Right ventricle myocardium superior (tissue), 1 donor: ENCODE measurements around the gene TUSC2. TPM values are rescaled to one million over a fixed set of nuclear protein-coding genes. Genes with fewer than 3 reads are reported as not detected.
A peak's percentile ranks its signal among the peaks of the same experiment; 100 is the strongest.
"Not testable (repeated sequence)": the region's sequence is repeated elsewhere in the genome, so short reads cannot be mapped to it uniquely, and the experiment has no call there.

Source experiments
- ATAC-seq: fragments of 200-7000 bp; cut with Tn5 transposase; one replicate; pipeline ENCODE4 v1.9.1; 2020; ENCODE audit warnings: mild to moderate bottlenecking; ENCODE audit not compliant: poor library complexity
- DNase-seq: peaks from one replicate; pipeline ENCODE4 v3.0.0-alpha.2; 2020
- intact Hi-C: fragments of 100-400 bp; cut with DNase I; formaldehyde crosslinking; loops from one replicate; pipeline ENCODE4 v1.11.2; 2022
- total RNA-seq: library from RNA; stranded (reverse); fragmentation: NEBNext Ultra II Directional; extraction: Animal tissue kit (Norgen Biotek cat#: 25700); gene quantifications from one replicate; pipeline ENCODE4 v1.2.1, GENCODE V29; 2021
- donor health status: DM: no; HTN: yes; CAD: no; lungs with severe emphysema.

TUSC2 gene
- total RNA-seq, 1 donor from 2014 or later, result 28.2 TPM

DNA sequence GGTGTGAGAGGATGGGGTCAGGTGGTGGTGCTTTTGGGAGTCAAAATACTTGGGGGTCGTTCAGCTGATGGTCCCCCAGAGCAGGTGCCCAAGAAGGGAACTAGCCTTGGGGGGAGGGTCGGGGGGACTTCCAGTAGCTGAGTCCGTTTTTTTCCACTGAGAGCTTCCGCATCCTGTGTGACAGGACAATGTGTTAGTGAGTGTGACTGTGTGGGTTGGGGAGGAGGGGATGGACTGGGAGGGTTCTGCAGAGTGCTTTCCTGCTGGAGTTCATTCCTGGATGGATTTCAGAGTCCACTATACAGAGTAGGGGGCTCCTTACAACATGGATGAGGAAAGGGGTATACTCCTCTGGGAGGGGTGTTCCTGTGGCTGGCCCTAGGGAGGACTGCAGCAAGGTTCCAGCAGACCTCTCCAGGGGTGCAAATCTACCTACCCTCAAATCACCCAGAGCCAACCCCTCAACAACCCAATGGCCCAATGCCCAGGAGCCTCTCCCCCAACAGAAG, 4.9 kb downstream of the TUSC2 start:
- intact Hi-C loops, result loop anchor here (5.0 kb wide), 1 partner anchor 51 kb away; no protein-coding TSS in a partner anchor
- no peak for DNase-seq
- no peak for ATAC-seq

DNA sequence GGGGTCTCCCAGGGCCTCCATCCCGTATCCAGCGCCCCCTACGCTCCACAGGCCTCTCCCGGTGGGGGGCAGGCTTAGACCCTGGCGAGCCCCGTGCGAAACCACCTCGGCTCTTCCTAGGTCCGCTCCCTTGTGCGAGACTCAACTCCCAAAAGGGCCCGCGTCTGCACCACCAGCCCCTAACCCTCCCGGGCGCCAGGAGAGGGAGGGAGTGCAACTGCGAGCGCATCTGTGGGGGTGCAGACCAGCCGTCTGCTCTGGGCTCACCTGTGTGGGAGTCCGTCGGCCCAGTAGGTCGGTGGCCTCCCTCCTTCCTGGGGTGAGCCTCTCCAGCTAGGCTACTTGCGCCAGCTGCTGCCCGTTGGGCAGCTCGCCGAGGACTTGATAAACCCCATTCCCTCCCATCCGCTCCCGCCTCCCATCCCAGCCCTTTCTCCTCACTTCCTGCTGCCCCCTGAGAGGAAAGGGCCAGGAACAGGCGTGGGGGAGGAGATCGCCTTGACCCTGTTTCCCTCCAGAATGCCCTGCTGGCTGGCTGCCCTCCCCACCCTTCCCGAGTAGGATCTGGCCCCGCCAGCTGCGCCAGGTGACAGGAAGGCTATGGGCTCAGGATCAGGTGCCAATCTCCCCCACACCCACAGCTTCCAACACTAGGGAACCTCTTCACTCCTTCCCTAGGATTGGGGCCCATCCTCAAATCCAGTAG, 5.5 kb downstream of the TUSC2 start, which contains the start of gene HYAL2:
TSS of gene HYAL2 (minus strand) at position 360 of the 706 bp plus-strand sequence. CDS start 2,256 bp downstream, outside the sequence.
- DNase-seq, result peak; percentile 84
- ATAC-seq, result no peak
- intact Hi-C loops, result loop anchor here (5.0 kb wide), 1 partner anchor 50 kb away; no protein-coding TSS in a partner anchor

DNA sequence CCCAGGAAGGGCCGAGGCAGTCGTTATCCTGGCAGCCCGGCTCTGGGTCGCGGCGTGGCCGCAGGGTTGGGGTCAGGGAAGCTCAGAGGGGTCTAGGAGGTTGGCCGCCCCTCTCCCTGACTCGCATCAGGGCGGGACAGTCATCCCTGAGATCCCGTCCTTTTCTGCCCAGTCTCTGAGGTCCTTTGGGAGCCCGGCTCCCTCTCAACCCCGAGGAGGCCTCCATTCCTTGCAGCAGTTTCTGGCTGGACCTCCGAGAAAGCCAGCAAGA, 6.0 kb downstream of the TUSC2 start:
- no peak for ATAC-seq
- intact Hi-C loops, result loop anchor here (5.0 kb wide), 1 partner anchor 50 kb away; no protein-coding TSS in a partner anchor
- no peak for DNase-seq

DNA sequence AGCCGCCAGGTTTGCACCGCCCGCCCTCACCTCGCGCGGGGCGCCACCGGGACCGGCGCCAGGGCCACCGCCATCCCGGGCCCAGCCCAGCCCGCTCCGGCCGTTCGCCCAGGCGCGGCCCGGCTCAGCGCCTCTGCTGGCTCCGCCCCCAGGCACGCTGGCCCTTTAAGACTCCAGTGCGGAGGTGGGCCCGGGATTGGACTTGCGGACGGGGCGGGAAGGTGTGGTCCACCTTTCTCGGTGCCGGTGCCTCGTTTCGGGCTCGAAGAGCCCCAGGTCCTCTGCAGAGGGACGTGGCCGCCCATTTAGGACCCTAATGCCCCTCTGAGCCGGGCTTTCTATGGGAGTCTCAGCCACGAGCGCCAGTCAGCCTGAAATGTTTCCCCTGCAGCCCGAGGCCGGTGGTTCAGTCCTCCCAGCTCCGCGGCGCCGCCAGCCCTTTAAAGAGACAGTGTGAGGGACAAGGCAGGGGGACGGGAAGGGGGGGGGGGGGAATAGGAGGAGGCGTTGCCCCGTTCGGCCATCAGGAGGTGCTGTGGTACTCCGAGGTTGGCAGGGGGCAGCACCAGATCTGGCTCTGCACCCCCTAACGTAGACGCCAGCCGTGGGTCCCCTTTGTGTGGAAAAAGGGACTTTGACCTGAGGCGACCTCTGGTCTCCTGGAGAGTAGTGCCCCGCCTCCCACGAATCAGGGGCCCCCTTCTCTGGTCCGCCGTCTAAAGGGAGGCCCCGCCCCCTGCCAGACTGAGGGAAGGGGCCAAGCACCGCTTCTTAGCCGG, 6.5 kb downstream of the TUSC2 start:
- DNase-seq (peak; percentile 94), ATAC-seq (peak; percentile 89)
- intact Hi-C loops, result loop anchor here (5.0 kb wide), 1 partner anchor 49 kb away; no protein-coding TSS in a partner anchor

DNA sequence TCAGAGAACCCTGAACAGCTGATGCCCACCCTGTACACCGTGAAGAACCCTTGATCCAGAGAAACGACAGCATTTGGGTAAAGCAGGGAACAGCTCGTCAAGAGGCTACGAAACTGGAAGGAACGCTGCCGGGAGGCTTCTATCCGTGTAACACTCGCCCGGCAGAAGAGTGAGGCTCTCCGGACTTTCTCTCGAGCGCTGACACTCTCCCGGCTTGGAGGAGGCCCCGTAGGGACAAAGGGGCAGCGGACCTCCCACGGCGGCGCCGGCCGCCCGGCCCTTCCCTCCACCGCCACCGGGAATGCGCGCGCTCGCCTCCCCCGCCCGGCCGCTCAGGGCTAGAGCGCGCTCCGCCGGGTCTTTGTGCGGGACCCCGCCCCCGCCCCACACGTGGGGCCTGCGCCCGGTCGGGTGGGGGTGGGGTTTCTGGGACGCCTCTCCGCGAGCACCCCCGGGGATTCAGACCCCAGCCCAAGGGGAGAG, 7.1 kb downstream of the TUSC2 start:
- DNase-seq, result peak; percentile 88
- ATAC-seq, result peak; percentile 73

DNA sequence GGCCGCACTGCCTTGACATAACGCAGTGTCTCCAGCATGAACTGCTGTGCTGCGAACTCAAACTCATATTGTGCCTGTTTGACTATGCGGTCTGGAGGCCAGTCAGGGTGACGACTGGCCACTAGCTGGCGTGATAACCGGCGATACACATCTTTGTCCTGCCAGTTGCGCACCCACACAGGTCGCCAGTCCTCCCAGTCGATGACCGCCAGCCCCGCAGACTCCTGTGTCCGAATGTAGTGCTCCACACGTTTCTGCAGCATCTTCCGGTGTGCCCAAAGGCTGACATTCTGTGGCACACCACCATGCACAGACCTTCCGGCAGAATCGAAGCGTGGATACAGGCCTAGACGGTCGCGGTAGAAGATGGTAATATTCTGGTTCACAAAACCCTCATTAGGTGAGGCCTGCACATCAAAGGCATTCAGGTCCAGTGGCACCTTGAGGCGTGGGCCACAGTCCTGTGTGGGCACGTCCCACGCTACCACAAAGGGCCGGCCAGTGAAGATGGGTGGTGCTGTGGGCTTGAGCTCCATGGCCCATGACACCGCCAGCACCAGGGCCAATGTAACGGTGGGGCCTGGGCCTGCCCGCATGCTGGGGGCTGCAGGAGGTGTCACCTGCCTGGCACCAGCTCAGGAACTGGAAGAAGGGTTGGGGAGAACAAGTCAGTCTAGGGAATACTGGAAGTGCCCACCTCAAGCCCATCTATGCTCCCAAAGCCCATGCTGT, 8.0 kb downstream of the TUSC2 start:
- ATAC-seq (no peak), DNase-seq (no peak)
- intact Hi-C loops, result loop anchor here (5.0 kb wide), 1 partner anchor 48 kb away; no protein-coding TSS in a partner anchor

More for the DNA sequence above, 7.1 kb downstream of the TUSC2 start:
- intact Hi-C loops, result loop anchor here (5.0 kb wide), 1 partner anchor 49 kb away; no protein-coding TSS in a partner anchor

DNA sequence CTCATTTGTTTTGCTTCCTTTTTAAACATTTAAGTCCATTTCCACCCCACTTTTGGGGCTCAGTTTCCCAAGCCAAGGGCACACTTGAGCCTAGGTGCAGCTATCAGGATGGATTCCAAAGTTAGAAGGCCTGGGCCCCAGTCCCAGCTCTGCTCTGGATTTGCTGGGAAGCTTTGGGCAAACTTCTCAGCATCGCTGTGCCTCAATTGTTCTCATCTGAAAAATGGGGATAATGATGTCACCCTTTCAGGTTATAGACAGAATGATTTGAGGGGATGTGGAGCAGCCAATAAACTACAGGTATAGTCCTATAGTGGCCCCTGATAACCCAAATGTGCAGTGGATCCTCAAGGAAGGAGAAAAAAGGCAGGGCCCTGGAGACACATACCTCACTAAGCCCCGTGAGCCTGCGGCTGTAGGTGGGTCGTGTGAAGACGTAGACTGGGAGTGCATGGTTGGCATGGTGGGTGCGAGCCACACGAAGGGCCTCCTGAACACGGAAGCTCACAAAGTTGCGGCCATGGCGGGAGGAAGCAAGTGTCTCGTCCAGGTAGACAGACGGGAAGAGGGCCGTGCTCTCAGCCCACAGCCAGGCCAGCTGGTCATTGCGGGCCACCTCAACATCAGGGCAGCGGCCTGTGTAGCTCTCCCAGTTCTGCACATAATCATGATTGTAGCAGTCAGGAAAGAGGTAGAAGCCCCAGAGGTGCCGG, 8.7 kb downstream of the TUSC2 start:
- no peak for ATAC-seq
- intact Hi-C loops, result no loop called here
- DNase-seq, result no peak

DNA sequence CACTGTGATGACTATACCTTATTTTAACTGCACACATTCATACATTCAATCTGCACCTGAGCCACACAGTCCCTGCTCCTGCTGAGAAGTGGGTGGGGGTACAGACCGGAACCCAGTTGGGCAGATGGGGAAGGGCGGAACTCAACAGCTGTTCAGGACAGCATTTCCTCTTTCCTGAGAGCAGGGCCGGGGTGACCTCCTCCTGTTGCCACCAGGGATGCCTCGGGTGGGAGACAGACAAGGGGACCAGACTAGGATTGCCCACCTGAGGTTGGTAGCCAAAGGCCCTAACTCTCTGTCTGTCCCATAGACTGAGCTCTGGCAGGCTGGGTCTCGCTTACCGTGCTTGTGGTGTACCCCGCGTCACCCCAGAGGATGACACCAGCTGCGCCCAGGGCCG, 9.4 kb downstream of the TUSC2 start:
- DNase-seq (no peak), ATAC-seq (no peak)
- intact Hi-C loops, result no loop called here

DNA sequence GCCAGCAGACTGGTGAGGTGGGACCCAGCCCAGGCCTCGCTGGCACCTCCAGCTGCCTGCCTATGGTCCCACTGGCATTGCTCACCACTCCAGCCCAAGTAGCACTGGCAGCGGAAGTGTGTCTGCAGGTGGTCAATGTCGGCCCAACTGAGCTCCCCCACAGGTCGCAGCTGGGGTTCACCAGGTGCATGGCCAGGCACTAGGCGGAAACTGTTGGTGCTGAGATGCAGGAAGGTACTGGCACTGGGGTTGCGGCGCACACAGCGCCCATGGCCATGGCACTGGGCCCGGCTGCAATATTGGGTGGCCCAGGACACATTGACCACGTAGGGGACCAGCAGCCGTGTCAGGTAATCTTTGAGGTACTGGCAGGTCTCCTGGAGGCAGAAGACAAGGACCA, 9.9 kb downstream of the TUSC2 start:
- ATAC-seq (no peak), DNase-seq (no peak)
- intact Hi-C loops, result no loop called here

DNA sequence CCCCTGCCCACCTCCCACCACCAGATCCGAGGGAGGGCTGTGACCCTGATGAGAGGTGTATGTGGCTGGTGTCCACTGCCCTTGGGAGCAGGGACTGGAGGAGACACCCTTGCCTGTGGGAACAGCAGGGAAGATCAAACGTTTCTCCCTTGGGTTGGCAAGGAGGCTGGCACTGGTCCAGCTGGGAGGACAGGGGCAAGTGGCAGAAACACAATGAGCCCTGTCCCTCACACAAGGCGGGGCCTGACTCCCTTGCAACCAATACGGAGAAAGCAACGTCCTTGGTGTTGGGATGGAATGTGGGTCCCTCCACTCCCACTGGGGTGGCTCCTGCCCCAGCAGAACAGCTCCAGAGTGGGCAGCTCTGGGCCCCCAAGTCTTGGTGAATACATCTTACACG, 10.7 kb downstream of the TUSC2 start:
- intact Hi-C loops, result no loop called here
- no peak for ATAC-seq
- no peak for DNase-seq

DNA sequence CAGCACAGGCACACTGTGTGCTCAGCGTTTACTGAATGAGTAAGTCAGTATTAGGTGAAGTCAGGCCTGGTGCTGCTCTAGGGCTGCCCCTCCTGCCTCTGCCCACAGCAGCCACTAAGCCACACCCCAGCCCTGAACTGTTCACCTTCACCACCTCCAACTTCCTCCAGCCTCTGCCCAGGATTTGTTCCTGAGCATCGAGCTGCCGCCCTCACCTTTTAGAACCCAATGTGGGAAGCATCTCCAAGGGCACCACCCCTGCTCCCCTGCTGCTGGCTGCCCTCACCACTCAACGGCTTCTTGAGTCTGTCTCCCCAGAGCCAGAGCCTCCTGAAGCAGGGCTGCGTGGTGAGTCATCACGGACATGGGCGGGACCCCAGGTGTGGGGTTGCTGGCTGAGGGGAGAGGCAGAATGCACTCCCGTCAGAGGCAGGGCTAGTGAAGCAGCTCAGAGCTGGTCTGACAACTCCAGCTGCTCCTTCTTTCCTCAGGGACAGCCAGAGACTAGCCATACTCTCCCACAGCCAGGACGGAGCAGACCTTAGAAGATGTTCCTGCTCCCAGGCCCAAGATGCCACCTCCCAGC, 11.3 kb downstream of the TUSC2 start:
- intact Hi-C loops, result no loop called here
- DNase-seq, result no peak
- no peak for ATAC-seq

DNA sequence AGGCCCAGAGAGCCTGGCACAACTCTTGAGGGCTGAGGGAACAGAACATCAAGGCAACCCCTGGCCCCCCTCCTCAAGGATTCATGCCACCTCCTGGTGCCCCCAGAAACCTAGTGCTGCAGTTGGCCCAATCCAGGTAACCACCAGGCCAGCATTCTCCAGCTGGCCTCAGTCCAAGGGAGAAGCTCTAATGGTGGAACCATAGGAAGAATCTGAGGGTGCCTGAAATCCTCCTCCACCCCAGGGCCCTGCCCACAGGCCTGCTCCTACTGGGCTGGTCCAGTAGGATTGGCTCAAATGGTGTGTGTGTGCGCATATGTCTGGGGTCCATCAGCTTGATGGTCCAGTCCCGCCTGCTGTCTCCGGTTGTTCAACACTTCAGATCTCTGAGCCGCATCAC, 13.2 kb downstream of the TUSC2 start:
- ATAC-seq (no peak), DNase-seq (no peak)
- intact Hi-C loops, result no loop called here

DNA sequence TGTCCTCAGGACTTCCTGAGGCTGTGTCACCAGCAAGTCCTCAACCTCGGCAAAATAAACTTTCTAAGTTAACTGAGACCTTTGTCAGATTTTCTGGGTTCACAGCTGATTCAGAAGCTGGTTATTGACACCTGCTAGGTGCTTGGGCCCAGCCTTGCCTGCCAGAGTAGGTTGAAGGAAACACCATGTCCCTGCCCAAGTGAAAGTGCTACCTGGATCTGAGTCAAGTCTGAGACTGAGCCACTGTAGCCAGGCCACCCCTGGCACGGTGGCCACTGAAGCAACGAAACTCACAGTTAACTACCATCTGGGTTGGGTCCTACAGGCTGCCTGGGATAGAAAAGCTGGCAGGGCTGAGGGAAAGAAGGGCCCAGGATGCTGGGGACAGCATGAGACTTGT, 13.7 kb downstream of the TUSC2 start:
- DNase-seq, result no peak
- intact Hi-C loops, result no loop called here
- ATAC-seq, result peak; percentile 44

DNA sequence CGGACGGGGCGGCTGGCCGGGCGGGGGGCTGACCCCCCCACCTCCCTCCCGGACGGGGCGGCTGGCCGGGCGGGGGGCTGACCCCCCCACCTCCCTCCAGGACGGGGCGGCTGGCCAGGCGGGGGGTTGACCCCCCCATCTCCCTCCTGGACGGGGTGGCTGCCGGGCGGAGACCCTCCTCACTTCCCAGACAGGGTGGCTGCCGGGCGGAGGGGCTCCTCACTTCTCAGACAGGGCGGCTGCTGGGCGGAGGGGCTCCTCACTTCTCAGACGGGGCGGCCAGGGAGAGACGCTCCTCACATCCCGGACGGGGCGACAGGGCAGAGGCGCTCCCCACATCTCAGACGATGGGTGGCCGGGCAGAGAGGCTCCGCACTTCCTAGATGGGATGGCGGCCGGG, 16.0 kb downstream of the TUSC2 start:
- ATAC-seq, intact Hi-C loops, DNase-seq: not testable (repeated sequence)

DNA sequence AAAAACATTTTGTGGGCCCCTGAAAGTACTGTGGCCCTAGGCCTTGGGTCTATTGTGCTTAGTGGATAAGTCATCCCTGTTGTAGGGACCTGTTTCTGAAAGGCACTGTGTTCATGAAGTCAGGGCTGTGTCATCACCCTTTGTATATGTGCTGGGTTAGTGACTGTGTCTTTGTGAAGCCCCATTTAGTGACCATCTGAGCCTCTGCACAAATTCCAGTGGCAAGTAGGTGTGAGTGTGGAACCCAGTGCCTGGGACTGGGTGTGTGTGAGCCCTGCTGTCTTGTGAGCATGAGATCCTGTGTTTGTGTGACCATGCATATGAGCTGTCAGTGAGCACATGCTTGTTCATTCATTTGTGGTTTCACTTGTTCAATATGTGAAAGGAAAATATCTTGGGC, 23.4 kb downstream of the TUSC2 start:
- intact Hi-C loops, result no loop called here
- DNase-seq, result peak; percentile 16
- ATAC-seq, result no peak

DNA sequence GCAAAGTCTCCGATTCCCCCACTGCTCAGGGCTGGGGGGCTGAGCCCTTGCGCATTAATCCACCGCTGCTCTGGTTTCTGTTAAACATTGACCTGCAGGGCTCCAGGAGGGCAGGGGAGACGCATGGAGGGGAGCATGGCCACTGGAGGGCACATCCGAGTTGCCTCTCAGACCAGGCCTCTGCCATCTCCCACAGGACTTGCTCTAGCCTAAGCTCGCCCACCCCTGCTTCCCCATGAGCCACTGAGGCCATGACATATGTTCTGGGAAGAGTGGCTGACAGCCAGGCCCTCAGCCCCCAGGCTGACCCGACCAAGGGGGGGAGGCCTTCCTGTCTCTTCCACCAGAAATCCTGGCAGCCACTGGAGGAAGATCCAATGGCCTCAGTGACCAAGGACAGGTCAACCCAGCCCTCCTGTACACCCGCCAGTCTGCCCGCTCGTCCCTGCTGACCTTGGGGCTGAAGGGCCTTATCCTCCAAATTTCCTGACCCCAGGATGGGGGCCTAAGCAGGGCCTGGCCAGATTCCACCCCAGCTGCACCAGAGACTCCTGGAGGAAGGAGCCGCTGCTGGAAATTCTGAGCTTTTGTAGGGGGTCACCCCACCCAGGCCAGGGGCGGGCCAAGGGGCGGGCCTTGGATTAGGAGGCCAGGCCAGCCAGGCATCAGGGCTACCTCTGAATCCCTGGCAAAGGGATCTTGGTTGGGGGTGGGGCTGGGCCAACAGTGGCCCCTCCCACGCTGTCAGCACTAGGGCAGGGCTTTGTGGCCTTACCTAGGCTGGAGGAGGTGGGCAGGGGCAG, 24.8 kb downstream of the TUSC2 start, which contains the start of gene HYAL1:
TSS of gene HYAL1 (minus strand) at position 562 of the 803 bp plus-strand sequence. CDS start 618 bp downstream, outside the sequence.
- DNase-seq (peak; percentile 88), ATAC-seq (peak; percentile 51)
- intact Hi-C loops, result no loop called here
